ENCODE measurements around the gene BTN3A1. TPM values are rescaled to one million over a fixed set of nuclear protein-coding genes. Genes with fewer than 3 reads are reported as not detected.

BTN3A1 gene
- total and polyA plus RNA-seq, 2 of the 13 experiments (the other 11 are each of a cell fraction or from before 2014, with no cell fraction given), result 13.3 to 14.0 TPM

DNA sequence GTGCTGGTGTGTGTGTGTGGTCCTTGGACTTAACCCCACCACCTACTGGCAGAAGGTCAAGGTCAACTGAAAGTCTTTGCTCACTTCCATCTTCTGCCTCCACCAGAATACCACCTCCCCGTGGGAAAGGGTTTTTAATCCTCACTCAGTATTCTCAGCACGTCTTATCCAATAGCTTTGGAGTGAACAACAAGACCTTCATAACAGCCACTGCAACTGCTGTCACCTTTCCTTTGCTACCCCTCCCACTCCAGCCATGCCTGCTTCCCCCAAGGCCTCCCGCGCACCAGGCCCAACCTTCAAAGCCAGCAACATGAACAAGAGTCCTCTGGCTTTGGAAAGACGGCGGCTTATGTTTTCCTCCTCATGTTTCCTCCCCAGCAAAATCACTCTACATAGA is 20.0 kb upstream of the BTN3A1 start:
- no peak for DNase-seq (ENCODE audit: low spot score)
- in situ Hi-C loops (cut with HindIII; ENCODE audit: extremely low pct_ligation_motif_present, low pct_unique_long_range_greater_than_20kb), result no loop called here
- 45% methylated on average over 6 of the region's 6 CpGs for WGBS (ENCODE audit: low lambda C conversion rate)
- TF ChIP-seq, protein P1, sequence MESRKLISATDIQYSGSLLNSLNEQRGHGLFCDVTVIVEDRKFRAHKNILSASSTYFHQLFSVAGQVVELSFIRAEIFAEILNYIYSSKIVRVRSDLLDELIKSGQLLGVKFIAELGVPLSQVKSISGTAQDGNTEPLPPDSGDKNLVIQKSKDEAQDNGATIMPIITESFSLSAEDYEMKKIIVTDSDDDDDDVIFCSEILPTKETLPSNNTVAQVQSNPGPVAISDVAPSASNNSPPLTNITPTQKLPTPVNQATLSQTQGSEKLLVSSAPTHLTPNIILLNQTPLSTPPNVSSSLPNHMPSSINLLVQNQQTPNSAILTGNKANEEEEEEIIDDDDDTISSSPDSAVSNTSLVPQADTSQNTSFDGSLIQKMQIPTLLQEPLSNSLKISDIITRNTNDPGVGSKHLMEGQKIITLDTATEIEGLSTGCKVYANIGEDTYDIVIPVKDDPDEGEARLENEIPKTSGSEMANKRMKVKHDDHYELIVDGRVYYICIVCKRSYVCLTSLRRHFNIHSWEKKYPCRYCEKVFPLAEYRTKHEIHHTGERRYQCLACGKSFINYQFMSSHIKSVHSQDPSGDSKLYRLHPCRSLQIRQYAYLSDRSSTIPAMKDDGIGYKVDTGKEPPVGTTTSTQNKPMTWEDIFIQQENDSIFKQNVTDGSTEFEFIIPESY (CRISPR knock-in tag; IDR thresholded peaks at IDR 0.05), result 0 out of 2 replicates have a peak, but pooled peaks have one; percentile 42
- TF ChIP-seq ZNF12 (CRISPR knock-in tag; IDR thresholded peaks at IDR 0.05) (no peak), ZFX (CRISPR knock-in tag; IDR thresholded peaks at IDR 0.05; ENCODE audit: low read depth) (peak; percentile 20; the same call in 1 of the 2 replicates)
- H3K4me1 ChIP-seq (ENCODE audit: insufficient read depth, low read length), result peaks cover 26% of the 10 kb centered on the region
- no peak for ATAC-seq
- H3K36me3 ChIP-seq (replicated peaks in 1 of 2; ENCODE audit: control insufficient read depth in 1 of 2, insufficient read depth in 2 of 2, low read length in 2 of 2), result no peaks in the 10 kb centered on the region
- H3K9ac ChIP-seq (ENCODE audit: insufficient read depth, low read depth, low read length), result no peak overlapping the region
- intact Hi-C loops (cut with micrococcal nuclease; ENCODE audit: unreplicated experiment), result loop anchor here (2.0 kb wide), 1 partner anchor 31 kb away; no protein-coding TSS in a partner anchor
- H3K4me3 ChIP-seq (replicated peaks in 1 of 3; ENCODE audit: insufficient read depth in 1 of 3, low read depth in 2 of 3, low read length in 3 of 3), result 0 out of 6 replicates have a peak overlapping the region, but pooled peaks of 1 of the 3 experiments have one; percentile 2
- H3K79me2 ChIP-seq (ENCODE audit: insufficient read depth, low read length), result no peaks in the 10 kb centered on the region
- no peak for FAIRE-seq
- no peaks in the 10 kb centered on the region for H3K27me3 ChIP-seq (ENCODE audit: control insufficient read depth in 1 of 2, insufficient read depth in 2 of 2, low read length in 2 of 2)
- no peak overlapping the region for H3K27ac ChIP-seq (ENCODE audit: extremely low read length, insufficient read depth, low read length)
- H3K4me2 ChIP-seq (ENCODE audit: low read depth, low read length), result peak overlapping the region; percentile 91; the same call in 1 of the 2 replicates
- BruUV-seq (replicated peaks), result no TSS peak
- no peaks in the 10 kb centered on the region for H3K9me3 ChIP-seq (ENCODE audit: low read length)
- no peak overlapping the region for H2AFZ ChIP-seq (ENCODE audit: low read length)
- POLR2A ChIA-PET, result no interaction called here
- no peaks in the 10 kb centered on the region for H4K20me1 ChIP-seq (ENCODE audit: insufficient read depth, low read length)
- CTCF ChIA-PET (ENCODE audit: low intra/inter-chr PET ratio, low total read pairs), result no interaction called here

DNA sequence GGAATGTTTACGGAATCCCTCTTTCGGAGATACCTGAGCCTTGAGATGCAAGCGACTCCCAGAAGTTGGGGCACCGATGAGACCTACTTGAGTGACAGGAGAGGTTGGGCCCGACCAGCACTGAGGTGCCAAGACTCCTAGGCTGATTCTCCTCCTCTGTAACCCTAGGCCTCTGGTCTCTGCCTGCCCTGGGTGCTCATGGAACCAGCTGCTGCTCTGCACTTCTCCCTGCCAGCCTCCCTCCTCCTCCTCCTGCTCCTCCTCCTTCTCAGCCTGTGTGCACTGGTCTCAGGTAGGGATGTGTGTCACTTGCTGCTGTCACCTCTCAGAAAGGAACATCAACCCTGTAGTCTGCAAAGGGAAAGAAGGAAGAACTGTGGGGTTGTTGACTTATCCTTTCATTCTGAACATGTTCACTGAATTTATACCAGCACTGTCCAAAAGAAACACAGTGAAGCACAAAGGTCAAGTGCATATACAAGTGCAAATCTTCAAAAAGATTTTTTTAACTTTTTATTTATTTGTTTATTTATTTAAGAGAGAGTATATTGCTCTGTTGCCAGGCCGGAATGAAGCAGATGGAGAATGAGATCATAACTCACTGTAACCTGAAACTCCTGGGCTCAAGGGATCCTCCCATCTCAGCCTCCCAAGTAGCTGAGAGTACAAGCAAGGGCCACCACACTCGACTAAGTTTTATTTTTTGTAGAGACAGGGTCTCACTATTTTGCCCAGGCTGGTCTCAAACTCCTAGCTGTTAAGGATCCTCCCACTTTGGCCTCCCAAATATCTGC is 18.3 kb upstream of the BTN3A1 start:
- 25% methylated on average over 7 of the region's 7 CpGs for WGBS (ENCODE audit: low lambda C conversion rate)
- H3K79me2 ChIP-seq (ENCODE audit: insufficient read depth, low read length), result no peaks in the 10 kb centered on the region
- FAIRE-seq (peak; percentile 69), ATAC-seq (peak; percentile 46), DNase-seq (ENCODE audit: low spot score) (no peak)
- BruUV-seq (replicated peaks), result no TSS peak
- no peaks in the 10 kb centered on the region for H3K9me3 ChIP-seq (ENCODE audit: low read length)
- intact Hi-C loops (cut with micrococcal nuclease; ENCODE audit: unreplicated experiment) (loop anchor here (2.0 kb wide), 1 partner anchor 33 kb away; no protein-coding TSS in a partner anchor), in situ Hi-C loops (cut with HindIII; ENCODE audit: extremely low pct_ligation_motif_present, low pct_unique_long_range_greater_than_20kb) (no loop called here)
- peak overlapping the region; percentile 72 for H3K9ac ChIP-seq (ENCODE audit: insufficient read depth, low read depth, low read length)
- ChIA-PET POLR2A (interaction anchor here (0.9 to 1.3 kb wide), 7 partner anchors 18 to 154 kb away, joined by 3 to 7 read pairs (median 4); no protein-coding TSS in a partner anchor), CTCF (ENCODE audit: low intra/inter-chr PET ratio, low total read pairs) (no interaction called here)
- no peaks in the 10 kb centered on the region for H3K36me3 ChIP-seq (replicated peaks in 1 of 2; ENCODE audit: control insufficient read depth in 1 of 2, insufficient read depth in 2 of 2, low read length in 2 of 2)
- peak overlapping the region; percentile 45 for H3K27ac ChIP-seq (ENCODE audit: extremely low read length, insufficient read depth, low read length)
- peak overlapping the region; percentile 99 for H2AFZ ChIP-seq (ENCODE audit: low read length)
- peak overlapping the region; percentile 91 for H3K4me2 ChIP-seq (ENCODE audit: low read depth, low read length)
- H3K4me1 ChIP-seq (ENCODE audit: insufficient read depth, low read length), result peaks cover 40% of the 10 kb centered on the region
- H3K4me3 ChIP-seq (replicated peaks in 1 of 3; ENCODE audit: insufficient read depth in 1 of 3, low read depth in 2 of 3, low read length in 3 of 3), result peak overlapping the region; percentile 79 to 96 (median 85)
- H3K27me3 ChIP-seq (ENCODE audit: control insufficient read depth in 1 of 2, insufficient read depth in 2 of 2, low read length in 2 of 2), result no peaks in the 10 kb centered on the region
- no peaks in the 10 kb centered on the region for H4K20me1 ChIP-seq (ENCODE audit: insufficient read depth, low read length)
- TF ChIP-seq RBFOX2 (IDR thresholded peaks at IDR 0.05; ENCODE audit: low read depth, low read length) (0 out of 2 replicates have a peak, but pooled peaks have one; percentile 5), ZNF800 (CRISPR knock-in tag; IDR thresholded peaks at IDR 0.05) (no peak), SP5 (CRISPR knock-in tag; IDR thresholded peaks at IDR 0.05; ENCODE audit: borderline replicate concordance, low read depth) (no peak), ZFP91 (CRISPR knock-in tag; IDR thresholded peaks at IDR 0.05; ENCODE audit: borderline replicate concordance) (peak; percentile 49; the same call in 1 of the 2 replicates), FOXK2 (IDR thresholded peaks at IDR 0.05) (no peak), ZNF30 (CRISPR knock-in tag; IDR thresholded peaks at IDR 0.05) (no peak), SSRP1 (CRISPR knock-in tag; IDR thresholded peaks at IDR 0.05) (no peak), SOX6 (IDR thresholded peaks at IDR 0.05) (no peak), SOX6 (CRISPR knock-in tag; IDR thresholded peaks at IDR 0.05) (0 out of 2 replicates have a peak, but pooled peaks have one; percentile 28)
